Sigmoid colon (tissue), 4 donors: ENCODE data around the gene ATP2C1.

ENCODE experiments used
- POLR2A ChIP-seq, 2 donors: fragments of 450-650 bp; IDR thresholded peaks; one replicate each; pipeline ENCODE4 v1.6.1; 2016; ENCODE audit warnings: antibody characterized with exemption in 2 of 2, mild to moderate bottlenecking in 2 of 2, moderate library complexity in 2 of 2
- POLR2AphosphoS5 ChIP-seq, 4 donors: sonication (generic); formaldehyde crosslinking; IDR thresholded peaks; one replicate each; pipeline ENCODE4 v1.6.1; 2017; ENCODE audit warnings: antibody characterized with exemption in 4 of 4
- TF ChIP-seq, protein P1 (sequence below), 4 experiments: fragments of 450-650 bp in 3 of 4; fragments of 200-600 bp in 1 of 4; IDR thresholded peaks; one replicate each; pipeline ENCODE4 v1.5.1; 2016 to 2019; ENCODE audit warnings: antibody characterized with exemption in 4 of 4, mild to moderate bottlenecking in 3 of 4, moderate library complexity in 2 of 4

GRCh38 chr3:130926504-130926903 lies 32.6 kb downstream of the ATP2C1 start:
- TF ChIP-seq, protein P1, sequence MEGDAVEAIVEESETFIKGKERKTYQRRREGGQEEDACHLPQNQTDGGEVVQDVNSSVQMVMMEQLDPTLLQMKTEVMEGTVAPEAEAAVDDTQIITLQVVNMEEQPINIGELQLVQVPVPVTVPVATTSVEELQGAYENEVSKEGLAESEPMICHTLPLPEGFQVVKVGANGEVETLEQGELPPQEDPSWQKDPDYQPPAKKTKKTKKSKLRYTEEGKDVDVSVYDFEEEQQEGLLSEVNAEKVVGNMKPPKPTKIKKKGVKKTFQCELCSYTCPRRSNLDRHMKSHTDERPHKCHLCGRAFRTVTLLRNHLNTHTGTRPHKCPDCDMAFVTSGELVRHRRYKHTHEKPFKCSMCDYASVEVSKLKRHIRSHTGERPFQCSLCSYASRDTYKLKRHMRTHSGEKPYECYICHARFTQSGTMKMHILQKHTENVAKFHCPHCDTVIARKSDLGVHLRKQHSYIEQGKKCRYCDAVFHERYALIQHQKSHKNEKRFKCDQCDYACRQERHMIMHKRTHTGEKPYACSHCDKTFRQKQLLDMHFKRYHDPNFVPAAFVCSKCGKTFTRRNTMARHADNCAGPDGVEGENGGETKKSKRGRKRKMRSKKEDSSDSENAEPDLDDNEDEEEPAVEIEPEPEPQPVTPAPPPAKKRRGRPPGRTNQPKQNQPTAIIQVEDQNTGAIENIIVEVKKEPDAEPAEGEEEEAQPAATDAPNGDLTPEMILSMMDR (IDR thresholded peaks at IDR 0.05): no peak
- TF ChIP-seq POLR2AphosphoS5 (IDR thresholded peaks at IDR 0.05) (no peak), POLR2A (IDR thresholded peaks at IDR 0.05) (no peak)
